HG03097 (cell line): ENCODE data around the gene PLCB4.

Experiments used
- ATAC-seq: cut with Tn5 transposase; IDR thresholded peaks from one replicate; pipeline ENCODE4 v1.9.1; 2021; ENCODE audit not compliant: unreplicated experiment, low FRiP score

The PLCB4 gene

GRCh38 chr20:9099372-9099771, 30.5 kb downstream of the PLCB4 start:
- ATAC-seq: no peak

GRCh38 chr20:9100691-9101090, 31.8 kb downstream of the PLCB4 start:
- no peak for ATAC-seq

- no peak for ATAC-seq
These were observed 33.6 kb downstream of the PLCB4 start for GRCh38 chr20:9102456-9102855.

- no peak for ATAC-seq
These were observed 35.1 kb downstream of the PLCB4 start for GRCh38 chr20:9103955-9104354.

- no peak for ATAC-seq
These were observed 39.4 kb downstream of the PLCB4 start for GRCh38 chr20:9108260-9108659.

- ATAC-seq: no peak
These were observed 40.7 kb downstream of the PLCB4 start for GRCh38 chr20:9109566-9109965.

DNA sequence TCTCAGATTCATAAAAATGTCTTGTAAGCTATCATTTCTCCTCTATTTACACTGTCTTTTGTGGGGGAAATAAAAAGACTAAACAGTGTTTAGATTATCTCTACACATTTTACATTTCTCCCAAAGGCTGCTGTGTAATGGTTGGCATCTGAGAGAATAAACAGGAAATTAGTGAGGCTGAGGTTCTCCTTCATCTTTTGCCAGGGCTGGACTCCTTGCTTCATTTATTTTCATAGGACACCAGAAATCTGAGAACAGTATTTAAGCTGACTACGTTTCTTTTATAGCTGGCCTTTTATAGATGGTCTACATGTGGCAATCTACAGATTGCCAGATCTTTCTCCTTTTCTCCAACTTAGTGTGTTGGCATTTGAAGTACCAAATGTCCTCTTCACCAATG, 41.5 kb downstream of the PLCB4 start:
- no peak for ATAC-seq

DNA sequence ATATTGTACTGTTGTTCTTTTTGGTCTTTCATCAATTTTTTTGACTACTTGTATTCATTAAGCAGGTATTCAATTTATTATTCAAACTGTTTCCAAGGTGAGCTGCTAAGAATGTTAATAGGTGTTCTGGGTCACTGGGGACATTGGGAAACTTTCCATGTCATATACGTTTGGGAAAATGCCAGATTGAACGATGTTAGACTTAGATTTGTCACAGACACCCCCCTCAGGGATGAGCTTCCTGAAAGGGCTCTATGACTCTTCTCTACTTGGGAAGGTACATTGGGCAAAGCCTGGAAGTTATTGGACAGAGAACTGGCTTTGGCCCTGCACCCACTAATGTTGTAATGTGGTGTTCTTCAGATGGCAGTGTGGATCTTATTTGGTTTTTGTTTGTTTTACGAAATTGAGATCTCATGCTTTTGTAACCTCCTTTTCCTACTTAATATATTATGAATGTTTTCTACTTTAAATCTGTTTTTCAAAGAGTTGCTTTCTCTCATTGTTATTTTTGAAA, 42.1 kb downstream of the PLCB4 start:
- ATAC-seq: no peak

GRCh38 chr20:9112541-9113515, 43.9 kb downstream of the PLCB4 start:
- ATAC-seq: no peak

DNA sequence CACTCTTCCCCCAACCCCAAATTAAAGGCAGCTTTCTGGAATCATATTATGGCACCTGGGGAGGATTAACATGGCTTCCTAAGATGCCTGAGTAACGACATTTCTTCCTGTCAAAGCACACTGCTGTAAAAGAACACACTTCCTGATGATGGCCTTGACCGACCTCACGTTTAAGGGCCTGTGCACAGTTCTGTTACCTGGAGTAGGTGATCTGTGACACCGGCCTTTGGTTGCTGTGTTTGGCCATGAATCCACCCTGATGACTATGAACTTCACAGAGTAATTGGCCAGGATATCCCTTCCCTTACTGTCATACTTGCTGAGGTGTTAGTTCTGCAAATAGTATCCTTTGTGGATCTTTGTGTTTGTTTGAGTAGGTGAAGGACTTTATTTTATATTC, 45.8 kb downstream of the PLCB4 start:
- ATAC-seq: no peak

- no peak for ATAC-seq
These were observed 48.7 kb downstream of the PLCB4 start for GRCh38 chr20:9117548-9117947.

GRCh38 chr20:9119776-9120175, 50.9 kb downstream of the PLCB4 start:
- no peak for ATAC-seq

GRCh38 chr20:9121211-9121610, 52.3 kb downstream of the PLCB4 start:
- ATAC-seq: no peak

GRCh38 chr20:9122571-9122970, 53.7 kb downstream of the PLCB4 start:
- no peak for ATAC-seq

DNA sequence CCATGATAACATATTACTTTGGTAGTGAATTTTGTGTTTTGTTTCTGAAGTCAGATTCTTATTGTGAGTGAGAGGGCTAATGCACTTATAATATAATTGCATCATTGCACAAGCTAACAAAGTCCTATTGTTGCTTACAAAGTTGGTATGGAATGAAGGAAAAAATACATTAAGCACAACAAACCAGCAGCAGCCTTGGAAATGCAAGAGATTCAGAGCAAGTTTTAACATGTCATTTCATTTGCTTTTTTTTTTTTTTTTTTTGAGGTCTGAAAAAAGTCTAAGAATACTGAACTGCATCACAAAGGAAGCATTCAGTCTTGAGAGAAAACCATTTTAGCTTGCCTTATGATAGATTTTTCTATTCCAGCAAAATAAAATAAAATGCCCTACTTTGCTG, 57.6 kb downstream of the PLCB4 start:
- ATAC-seq: no peak

DNA sequence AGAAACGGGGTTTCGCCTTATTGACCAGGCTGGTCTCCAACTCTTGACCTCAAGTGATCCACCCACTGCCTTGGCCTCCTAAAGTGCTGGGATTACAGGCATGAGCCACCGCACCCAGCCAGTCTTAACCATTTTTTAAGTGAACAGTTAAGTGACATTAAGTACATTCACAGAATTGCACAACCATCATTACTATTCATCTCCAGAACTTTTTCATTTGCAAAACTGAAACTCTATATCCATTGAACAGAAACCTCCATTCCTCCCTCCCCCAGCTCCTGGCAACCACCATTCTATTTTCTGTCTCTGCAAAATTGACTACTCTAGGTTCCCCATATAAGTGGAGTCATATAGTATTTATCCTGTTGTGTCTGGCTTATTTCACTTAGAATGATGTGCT, 59.7 kb downstream of the PLCB4 start:
- no peak for ATAC-seq

DNA sequence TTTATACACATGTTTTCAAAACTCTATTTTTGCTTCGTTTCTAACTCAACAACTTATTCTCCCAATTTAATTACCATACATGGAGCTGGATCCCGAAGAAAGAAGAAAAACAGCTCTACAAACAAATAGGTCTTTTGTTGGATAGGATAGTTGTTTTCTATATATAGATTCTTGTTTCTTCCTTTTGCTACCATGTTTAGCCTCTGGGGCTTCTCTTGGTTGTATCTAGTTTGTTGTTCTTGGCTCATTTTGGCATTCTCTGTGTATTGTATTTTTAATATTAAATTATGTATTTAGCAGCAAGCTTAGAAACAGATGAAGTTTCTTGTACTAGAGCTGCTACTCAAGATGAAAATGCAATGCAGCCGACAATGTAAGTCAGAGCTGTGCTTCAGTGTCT, 60.9 kb downstream of the PLCB4 start:
- no peak for ATAC-seq

DNA sequence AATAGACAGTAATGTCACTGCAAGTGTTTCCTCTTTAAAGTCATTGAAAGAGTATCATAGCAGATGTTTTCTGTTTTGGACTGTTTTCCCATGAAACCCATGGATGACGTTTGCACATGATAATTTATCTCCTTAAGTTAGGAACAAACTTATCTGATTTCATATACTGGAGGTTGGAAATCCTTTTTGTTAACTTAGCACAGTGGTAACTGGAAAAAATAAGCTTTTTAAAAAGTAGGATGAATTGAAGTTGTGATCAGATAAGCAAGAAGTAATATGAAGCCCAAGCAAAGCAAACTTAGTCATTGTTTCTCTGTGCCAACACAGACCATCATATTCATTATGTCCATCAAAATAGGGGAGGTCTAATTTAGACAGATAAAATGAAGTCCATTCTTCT, 61.6 kb downstream of the PLCB4 start:
- ATAC-seq: no peak

GRCh38 chr20:9131841-9132240, 63.0 kb downstream of the PLCB4 start:
- ATAC-seq: no peak

DNA sequence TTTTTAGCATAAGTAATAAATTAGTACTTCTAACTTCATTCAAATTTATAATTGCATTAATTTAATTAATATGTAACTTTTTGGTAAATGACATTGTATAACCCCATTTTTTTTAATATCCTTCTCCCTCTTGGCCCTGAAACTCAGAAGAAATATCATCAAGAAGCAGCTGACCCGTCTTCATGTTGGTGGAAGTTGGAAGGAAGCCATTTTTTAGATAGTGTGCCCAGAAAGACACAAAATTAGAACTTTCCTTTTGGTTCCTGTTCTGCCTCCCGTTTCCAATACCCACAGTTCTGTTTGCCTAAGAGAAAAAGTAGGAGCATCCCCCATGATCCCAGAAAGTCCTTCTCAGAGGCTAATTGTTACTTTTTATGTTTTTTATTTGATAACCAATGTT, 65.5 kb downstream of the PLCB4 start:
- ATAC-seq: no peak

DNA sequence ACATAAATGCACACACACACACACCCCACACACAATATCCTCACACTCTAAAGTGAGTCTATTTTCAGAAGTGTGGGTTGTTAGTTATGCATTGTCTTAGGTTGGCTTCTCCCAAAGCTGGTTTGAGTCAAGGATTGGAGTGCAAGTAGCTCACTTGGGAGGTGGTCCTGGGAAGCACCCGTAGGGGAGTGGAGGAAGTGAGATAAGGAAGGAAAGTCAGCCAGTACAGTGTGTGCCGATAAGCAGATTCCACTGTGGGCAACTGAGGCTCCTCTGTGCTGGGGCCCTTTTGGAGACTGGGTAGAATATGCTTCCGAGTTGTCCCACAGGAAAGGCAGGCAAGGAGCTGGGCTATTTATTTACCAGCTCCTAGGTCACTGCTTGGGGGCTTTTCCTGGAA, 67.2 kb downstream of the PLCB4 start:
- ATAC-seq: no peak

GRCh38 chr20:9137001-9137400, 68.1 kb downstream of the PLCB4 start:
- ATAC-seq: no peak
